DND-41 (cell line): ENCODE data around the gene NRSN2.
"Not testable (repeated sequence)": the region's sequence is repeated elsewhere in the genome, so short reads cannot be mapped to it uniquely, and the experiment has no call there.

Experiments used
- ATAC-seq: fragments of 200-7000 bp; cut with Tn5 transposase; 3 replicates; pipeline ENCODE4 v1.9.1; 2021; ENCODE audit warnings: low read depth; ENCODE audit not compliant: insufficient read depth
- DNase-seq: peaks from one replicate; pipeline ENCODE4 v3.0.0-alpha.2; 2020
- H2AFZ ChIP-seq: 2 replicates; pipeline ENCODE4 v1.6.0; 2012; ENCODE audit warnings: low read depth, low read length
- H3K27ac ChIP-seq: 2 replicates; pipeline ENCODE4 v1.5.1; 2012; ENCODE audit warnings: low read length, inconsistent platforms
- H3K27me3 ChIP-seq: fragments of 200-600 bp; sonication (generic); 2 replicates; pipeline ENCODE4 v1.6.0; 2012; ENCODE audit warnings: low read length, mild to moderate bottlenecking, inconsistent platforms; ENCODE audit not compliant: insufficient read depth, poor library complexity
- H3K36me3 ChIP-seq: 2 replicates; pipeline ENCODE4 v1.5.1; 2012; ENCODE audit warnings: low read length, inconsistent platforms; ENCODE audit not compliant: insufficient read depth
- H3K4me1 ChIP-seq: 2 replicates; pipeline ENCODE4 v1.5.1; 2012; ENCODE audit warnings: mild to moderate bottlenecking, low read length; ENCODE audit not compliant: insufficient read depth
- H3K4me2 ChIP-seq: 2 replicates; pipeline ENCODE4 v1.6.0; 2012; ENCODE audit warnings: mild to moderate bottlenecking, moderate library complexity, low read length, inconsistent platforms; ENCODE audit not compliant: insufficient read depth
- H3K4me3 ChIP-seq, 2 experiments: fragments of 200-600 bp in 1 of 2; shearing (Covaris generic) in 1 of 2; 2 replicates each; pipeline ENCODE4 v1.5.1; 2012 to 2016; ENCODE audit warnings: inconsistent platforms in 2 of 2, low read length in 2 of 2, mild to moderate bottlenecking in 2 of 2, low read depth in 1 of 2, moderate library complexity in 1 of 2
- H3K79me2 ChIP-seq: 2 replicates; pipeline ENCODE4 v1.6.0; 2012; ENCODE audit warnings: low read length, inconsistent platforms; ENCODE audit not compliant: insufficient read depth
- H3K9ac ChIP-seq: 2 replicates; pipeline ENCODE4 v1.6.0; 2012; ENCODE audit warnings: low read depth, mild to moderate bottlenecking, inconsistent platforms, low read length, moderate library complexity
- H3K9me3 ChIP-seq: 2 replicates; pipeline ENCODE4 v1.5.1; 2012; ENCODE audit warnings: low read length, moderate library complexity, mild to moderate bottlenecking, inconsistent platforms; ENCODE audit not compliant: insufficient read depth, severe bottlenecking
- H4K20me1 ChIP-seq: 2 replicates; pipeline ENCODE4 v1.6.0; 2012; ENCODE audit warnings: low read length; ENCODE audit not compliant: insufficient read depth
- CTCF ChIP-seq: IDR thresholded peaks from 2 replicates; pipeline ENCODE4 v1.5.1; 2012; ENCODE audit warnings: borderline replicate concordance, low read length, moderate library complexity, mild to moderate bottlenecking; ENCODE audit not compliant: poor library complexity, severe bottlenecking; ENCODE audit errors: extremely low read depth
- EZH2 ChIP-seq: IDR thresholded peaks from 3 replicates; pipeline ENCODE4 v1.6.1; 2012; ENCODE audit warnings: borderline replicate concordance, low read depth, mild to moderate bottlenecking, moderate library complexity, low read length, inconsistent platforms; ENCODE audit not compliant: severe bottlenecking

The NRSN2 gene

GRCh38 chr20:385448-385847 lies 38.5 kb downstream of the NRSN2 start:
- Histone ChIP-seq H3K36me3 (peaks cover 65% of the 10 kb centered on the region), H3K27me3 (no peaks in the 10 kb centered on the region), H3K4me1 (peaks cover 28% of the 10 kb centered on the region), H3K79me2 (peaks cover 66% of the 10 kb centered on the region), H2AFZ (no peak overlapping the region), H3K9ac (no peak overlapping the region), H3K4me2 (no peak overlapping the region), H4K20me1 (peaks cover 47% of the 10 kb centered on the region), H3K27ac (no peak overlapping the region), H3K9me3 (no peaks in the 10 kb centered on the region), H3K4me3 (no peak overlapping the region)
- TF ChIP-seq EZH2, result no peak
- TF ChIP-seq CTCF, result no peak
- ATAC-seq (no peak), DNase-seq (no peak)

GRCh38 chr20:386634-387033 lies 39.7 kb downstream of the NRSN2 start:
- not testable (repeated sequence) for H3K27me3 ChIP-seq, DNase-seq, H2AFZ ChIP-seq, ATAC-seq, H3K27ac ChIP-seq, H3K9ac ChIP-seq, H3K9me3 ChIP-seq, H3K4me2 ChIP-seq, H3K4me3 ChIP-seq
- H3K79me2 ChIP-seq, result peaks cover 60% of the 10 kb centered on the region
- peaks cover 54% of the 10 kb centered on the region for H4K20me1 ChIP-seq
- H3K4me1 ChIP-seq, result peaks cover 22% of the 10 kb centered on the region
- peaks cover 75% of the 10 kb centered on the region for H3K36me3 ChIP-seq

GRCh38 chr20:387520-387919 lies 40.6 kb downstream of the NRSN2 start:
- ATAC-seq (no peak), DNase-seq (no peak)
- H3K27me3 ChIP-seq, result no peaks in the 10 kb centered on the region
- H3K36me3 ChIP-seq, result peaks cover 79% of the 10 kb centered on the region
- peaks cover 15% of the 10 kb centered on the region for H3K4me1 ChIP-seq
- H2AFZ ChIP-seq, result no peak overlapping the region
- H3K4me3 ChIP-seq, result no peak overlapping the region
- TF ChIP-seq CTCF (no peak), EZH2 (no peak)
- no peak overlapping the region for H3K4me2 ChIP-seq
- H4K20me1 ChIP-seq, result peaks cover 49% of the 10 kb centered on the region
- no peaks in the 10 kb centered on the region for H3K9me3 ChIP-seq
- H3K27ac ChIP-seq, result no peak overlapping the region
- H3K79me2 ChIP-seq, result peaks cover 52% of the 10 kb centered on the region
- H3K9ac ChIP-seq, result no peak overlapping the region

GRCh38 chr20:388034-388994 lies 41.4 kb downstream of the NRSN2 start:
- no peak overlapping the region for H3K27ac ChIP-seq
- no peak overlapping the region for H3K4me2 ChIP-seq
- peaks cover 46% of the 10 kb centered on the region for H3K79me2 ChIP-seq
- H4K20me1 ChIP-seq, result peaks cover 41% of the 10 kb centered on the region
- H3K4me1 ChIP-seq, result peaks cover 7% of the 10 kb centered on the region; the same call in 1 of the 2 replicates
- H3K27me3 ChIP-seq, result no peaks in the 10 kb centered on the region
- no peak for ATAC-seq
- DNase-seq, result no peak
- H3K9ac ChIP-seq, result no peak overlapping the region
- no peak overlapping the region for H3K4me3 ChIP-seq
- no peak overlapping the region for H2AFZ ChIP-seq
- H3K36me3 ChIP-seq, result peaks cover 79% of the 10 kb centered on the region
- TF ChIP-seq EZH2 (no peak), CTCF (no peak)
- H3K9me3 ChIP-seq, result no peaks in the 10 kb centered on the region
